IMR-90 (cell line): ENCODE results near the gene CSNK2A2. TPM values are rescaled to one million over a fixed set of nuclear protein-coding genes. Genes with fewer than 3 reads are reported as not detected.

ENCODE experiments used
- ATAC-seq: fragments of 200-7000 bp; cut with Tn5 transposase; 2 replicates; pipeline ENCODE4 v1.9.1; 2020; ENCODE audit warnings: low read depth, mild to moderate bottlenecking, moderate library complexity
- BruUV-seq: library from RNA; stranded (reverse); fragments of 400-500 nt; replicated peaks from 2 replicates; lab custom pipeline; 2021; lab: Mats Ljungman, UMichigan
- CTCF ChIA-PET: fragments of 300-600 bp; formaldehyde crosslinking; extraction: SDS; loops from one replicate; lab custom pipeline; 2021; ENCODE audit warnings: antibody characterized with exemption; lab: Yijun Ruan, JAX
- POLR2A ChIA-PET: fragments of 300-600 bp; sonication (Branson Sonifier 250); formaldehyde crosslinking; loops from one replicate; lab custom pipeline; 2022; ENCODE audit warnings: antibody characterized with exemption; ENCODE audit not compliant: unreplicated experiment; lab: Charles Lee
- DNase-seq: peaks from one replicate; pipeline ENCODE4 v3.0.0; 2013
- H2AFZ ChIP-seq: replicated peaks from 2 replicates; pipeline ENCODE3; 2013; ENCODE audit warnings: low read length, mild to moderate bottlenecking; ENCODE audit not compliant: poor library complexity
- H2AK5ac ChIP-seq: 2 replicates; pipeline ENCODE4 v1.6.1; 2013; ENCODE audit warnings: low read depth, low read length, inconsistent platforms
- H2AK9ac ChIP-seq: replicated peaks from 2 replicates; pipeline ENCODE3; 2013; ENCODE audit warnings: mild to moderate bottlenecking, low read depth, low read length, moderate library complexity; ENCODE audit not compliant: poor library complexity
- H2BK120ac ChIP-seq: 2 replicates; pipeline ENCODE4 v1.6.1; 2013; ENCODE audit warnings: low read depth, low read length, inconsistent platforms
- H2BK15ac ChIP-seq: 3 replicates; pipeline ENCODE4 v1.6.1; 2013; ENCODE audit warnings: low read depth, low read length, inconsistent platforms
- H2BK20ac ChIP-seq: 2 replicates; pipeline ENCODE4 v1.6.1; 2013; ENCODE audit warnings: low read depth, mild to moderate bottlenecking, inconsistent platforms, low read length, moderate library complexity
- H2BK5ac ChIP-seq: 2 replicates; pipeline ENCODE4 v1.6.1; 2013; ENCODE audit warnings: mild to moderate bottlenecking, low read depth, low read length, inconsistent platforms; ENCODE audit not compliant: poor library complexity, severe bottlenecking
- H3K14ac ChIP-seq: replicated peaks from 2 replicates; pipeline ENCODE4 v1.6.1; 2013; ENCODE audit warnings: low read depth, low read length, inconsistent platforms
- H3K18ac ChIP-seq: 2 replicates; pipeline ENCODE4 v1.6.1; 2013; ENCODE audit warnings: low read depth, low read length, control low read depth
- H3K23ac ChIP-seq: 2 replicates; pipeline ENCODE4 v1.6.1; 2013; ENCODE audit warnings: low read depth, low read length, inconsistent platforms
- H3K27ac ChIP-seq: 2 replicates; pipeline ENCODE4 v1.5.1; 2013; ENCODE audit warnings: mild to moderate bottlenecking, control low read depth, low read length; ENCODE audit not compliant: insufficient read depth
- H3K27me3 ChIP-seq: 2 replicates; pipeline ENCODE4 v1.6.1; 2013; ENCODE audit warnings: low read length; ENCODE audit not compliant: control insufficient read depth, insufficient read depth
- H3K36me3 ChIP-seq: 2 replicates; pipeline ENCODE4 v1.6.1; 2013; ENCODE audit warnings: low read length, mixed read lengths; ENCODE audit not compliant: control insufficient read depth, insufficient read depth
- H3K4ac ChIP-seq: 2 replicates; pipeline ENCODE4 v1.6.1; 2013; ENCODE audit warnings: low read depth, low read length, inconsistent platforms
- H3K4me1 ChIP-seq: 2 replicates; pipeline ENCODE4 v1.6.1; 2013; ENCODE audit warnings: low read length, mixed read lengths; ENCODE audit not compliant: control insufficient read depth, insufficient read depth
- H3K4me2 ChIP-seq: 2 replicates; pipeline ENCODE4 v1.6.1; 2013; ENCODE audit warnings: low read depth, mild to moderate bottlenecking, control low read depth, low read length, moderate library complexity
- H3K4me3 ChIP-seq: 2 replicates; pipeline ENCODE4 v1.5.1; 2013; ENCODE audit warnings: low read depth, mild to moderate bottlenecking, control low read depth, low read length, moderate library complexity; ENCODE audit not compliant: insufficient read depth
- H3K56ac ChIP-seq: 2 replicates; pipeline ENCODE4 v1.6.1; 2013; ENCODE audit warnings: low read length, inconsistent platforms; ENCODE audit not compliant: insufficient read depth; ENCODE audit errors: extremely low read depth
- H3K79me1 ChIP-seq, 2 experiments: 2 replicates each; pipeline ENCODE4 v1.6.1; 2013; ENCODE audit warnings: low read length in 2 of 2, inconsistent platforms in 1 of 2, low read depth in 1 of 2
- H3K9ac ChIP-seq: 2 replicates; pipeline ENCODE4 v1.6.1; 2013; ENCODE audit warnings: low read depth, low read length, control low read depth
- H3K9me1 ChIP-seq: 2 replicates; pipeline ENCODE4 v1.6.1; 2013; ENCODE audit warnings: low read length, inconsistent platforms; ENCODE audit not compliant: insufficient read depth
- H3K9me3 ChIP-seq: 2 replicates; pipeline ENCODE4 v1.6.1; 2013; ENCODE audit warnings: low read length; ENCODE audit not compliant: control insufficient read depth, insufficient read depth
- H4K20me1 ChIP-seq: 2 replicates; pipeline ENCODE4 v1.6.1; 2013; ENCODE audit warnings: low read length, inconsistent platforms; ENCODE audit not compliant: insufficient read depth
- H4K5ac ChIP-seq: 2 replicates; pipeline ENCODE4 v1.6.1; 2013; ENCODE audit warnings: mild to moderate bottlenecking, low read depth, low read length, control low read depth
- H4K8ac ChIP-seq, 2 experiments: 2 replicates each; pipeline ENCODE4 v1.6.1; 2013; ENCODE audit warnings: low read depth in 2 of 2, low read length in 2 of 2, control low read depth in 1 of 2, inconsistent platforms in 1 of 2
- H4K91ac ChIP-seq: 2 replicates; pipeline ENCODE4 v1.6.1; 2013; ENCODE audit warnings: low read depth, low read length, inconsistent platforms; ENCODE audit not compliant: insufficient read depth
- BHLHE40 ChIP-seq: fragments of 150-350 bp; IDR thresholded peaks from 2 replicates; pipeline ENCODE4 v1.6.1; 2016; ENCODE audit warnings: mild to moderate bottlenecking, low read depth, low read length
- SMC3 ChIP-seq: fragments of 150-350 bp; IDR thresholded peaks from 2 replicates; pipeline ENCODE4 v1.6.1; 2016; ENCODE audit warnings: low read depth, mild to moderate bottlenecking, antibody characterized with exemption, low read length, moderate library complexity
- WGBS, 2 experiments: methylation state at CpG; one replicate each; pipeline versions ENCODE4 v1.1.5 to v1.1.7; 2013; ENCODE audit warnings: missing lambda C conversion rate in 2 of 2; ENCODE audit not compliant: insufficient read length in 1 of 2; ENCODE audit errors: extremely low coverage in 2 of 2; 5-methylcytosine and 5-hydroxymethylcytosine counted together
- dilution Hi-C: fragments of 300-500 bp; cut with HindIII; formaldehyde crosslinking; loops from one replicate; pipeline ENCODE4 v1.14.3; 2018; ENCODE audit warnings: low sequenced_read_pairs; ENCODE audit not compliant: unreplicated experiment
- in situ Hi-C: fragments of 300-500 bp; cut with MboI; formaldehyde crosslinking; loops from 3 replicates; pipeline ENCODE4 v1.14.3; 2019; ENCODE audit warnings: low sequenced_read_pairs, inconsistent platforms, mixed read lengths
- intact Hi-C: fragments of 100-400 bp; cut with micrococcal nuclease; formaldehyde crosslinking; loops from 2 replicates; pipeline ENCODE4 v1.10.0; 2022
- polyA plus RNA-seq, 3 experiments: library from polyadenylated mRNA; depleted of rRNA; stranded (reverse); fragments of >200 nt; gene quantifications; 2 replicates each; pipeline ENCODE4 v1.2.3, GENCODE V29; 2012; ENCODE audit warnings: low replicate concordance in 1 of 3
- total RNA-seq: library from RNA; depleted of rRNA; stranded (reverse); fragments of >200 nt; gene quantifications from 2 replicates; pipeline ENCODE4 v1.2.3, GENCODE V29; 2012

CSNK2A2 gene
- total and polyA plus RNA-seq, 2 of the 4 experiments (the other 2 are of a cell fraction): 15.6 to 27.5 TPM

DNA sequence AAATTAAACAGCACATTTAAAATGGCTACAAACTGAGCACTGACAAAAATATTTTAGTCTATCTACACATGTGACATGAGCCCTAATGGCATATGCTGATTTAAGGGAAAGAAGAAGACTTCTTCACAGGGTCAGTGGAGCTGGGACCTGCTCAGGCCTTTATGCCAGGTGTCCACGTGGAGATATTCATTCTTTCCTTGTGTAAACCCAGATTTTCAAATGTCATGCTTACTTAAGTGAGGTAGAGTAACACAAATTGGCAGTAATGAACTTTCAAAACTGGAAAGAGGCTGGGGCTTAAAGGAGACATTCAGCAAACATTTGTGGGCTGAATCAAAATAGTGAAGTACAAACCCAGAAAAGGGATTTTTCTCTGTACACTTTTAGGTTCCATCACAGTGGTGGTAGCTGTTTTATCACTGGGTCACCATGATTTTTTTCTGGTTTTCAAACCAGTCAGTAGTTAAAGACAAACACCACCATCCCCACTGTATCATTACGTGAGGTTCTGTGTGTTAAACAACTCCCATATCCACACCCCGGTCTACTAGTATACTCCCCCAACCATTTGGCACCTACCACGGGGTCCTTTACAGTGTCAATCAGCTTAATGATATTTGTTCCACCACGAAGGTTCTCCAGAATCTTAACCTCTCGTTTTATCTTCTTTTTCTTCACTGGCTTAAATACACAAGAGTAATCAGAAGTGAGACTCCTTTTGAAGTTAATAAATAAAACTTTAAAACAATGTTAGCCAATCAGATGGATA, 11.5 kb downstream of the CSNK2A2 start:
- H2BK20ac ChIP-seq: no peak overlapping the region
- H2AK5ac ChIP-seq: no peak overlapping the region
- no peak overlapping the region for H3K4ac ChIP-seq
- in situ Hi-C loops (no loop called here), dilution Hi-C loops (no loop called here), intact Hi-C loops (no loop called here)
- CTCF ChIA-PET: no interaction called here
- no peak overlapping the region for H3K23ac ChIP-seq
- no peak overlapping the region for H4K5ac ChIP-seq
- no peak overlapping the region for H3K27ac ChIP-seq
- no peaks in the 10 kb centered on the region for H3K9me3 ChIP-seq
- no peak overlapping the region for H3K56ac ChIP-seq
- TF ChIP-seq BHLHE40: no peak
- TF ChIP-seq SMC3: no peak
- 0 out of 2 replicates have a peak, but pooled peaks cover 2% of the 10 kb centered on the region for H4K20me1 ChIP-seq
- no peak overlapping the region for H4K91ac ChIP-seq
- no peak overlapping the region for H3K14ac ChIP-seq
- H3K4me3 ChIP-seq: no peak overlapping the region
- H3K4me2 ChIP-seq: no peak overlapping the region
- H2BK120ac ChIP-seq: no peak overlapping the region
- no peaks in the 10 kb centered on the region for H3K27me3 ChIP-seq
- H3K4me1 ChIP-seq: no peaks in the 10 kb centered on the region
- H3K36me3 ChIP-seq: peaks cover 33% of the 10 kb centered on the region
- no peak overlapping the region for H3K9ac ChIP-seq
- no peak overlapping the region for H4K8ac ChIP-seq
- POLR2A ChIA-PET: no interaction called here
- H3K18ac ChIP-seq: no peak overlapping the region
- no peak overlapping the region for H2BK15ac ChIP-seq
- no peak overlapping the region for H2BK5ac ChIP-seq
- H2AFZ ChIP-seq: no peak overlapping the region
- no peak overlapping the region for H2AK9ac ChIP-seq
- H3K79me1 ChIP-seq: peaks cover 10 to 16% of the 10 kb centered on the region in 2 experiments; a peak in 3 of 4 replicates
- WGBS, 2 experiments: 100% methylated on average over 2 of the region's 6 CpGs; no CpG with 5 or more reads in 1 of the 2 experiments
- ATAC-seq: no peak
- H3K9me1 ChIP-seq: no peaks in the 10 kb centered on the region
- BruUV-seq: no TSS peak
- DNase-seq: no peak
